ENCODE data around the gene AGPAT4.
"Not testable (repeated sequence)": the region's sequence is repeated elsewhere in the genome, so short reads cannot be mapped to it uniquely, and the experiment has no call there.

The AGPAT4 gene

GRCh38 chr6:161136655-161137054, 137.2 kb downstream of the AGPAT4 start:
- no peak for DNase-seq

DNA sequence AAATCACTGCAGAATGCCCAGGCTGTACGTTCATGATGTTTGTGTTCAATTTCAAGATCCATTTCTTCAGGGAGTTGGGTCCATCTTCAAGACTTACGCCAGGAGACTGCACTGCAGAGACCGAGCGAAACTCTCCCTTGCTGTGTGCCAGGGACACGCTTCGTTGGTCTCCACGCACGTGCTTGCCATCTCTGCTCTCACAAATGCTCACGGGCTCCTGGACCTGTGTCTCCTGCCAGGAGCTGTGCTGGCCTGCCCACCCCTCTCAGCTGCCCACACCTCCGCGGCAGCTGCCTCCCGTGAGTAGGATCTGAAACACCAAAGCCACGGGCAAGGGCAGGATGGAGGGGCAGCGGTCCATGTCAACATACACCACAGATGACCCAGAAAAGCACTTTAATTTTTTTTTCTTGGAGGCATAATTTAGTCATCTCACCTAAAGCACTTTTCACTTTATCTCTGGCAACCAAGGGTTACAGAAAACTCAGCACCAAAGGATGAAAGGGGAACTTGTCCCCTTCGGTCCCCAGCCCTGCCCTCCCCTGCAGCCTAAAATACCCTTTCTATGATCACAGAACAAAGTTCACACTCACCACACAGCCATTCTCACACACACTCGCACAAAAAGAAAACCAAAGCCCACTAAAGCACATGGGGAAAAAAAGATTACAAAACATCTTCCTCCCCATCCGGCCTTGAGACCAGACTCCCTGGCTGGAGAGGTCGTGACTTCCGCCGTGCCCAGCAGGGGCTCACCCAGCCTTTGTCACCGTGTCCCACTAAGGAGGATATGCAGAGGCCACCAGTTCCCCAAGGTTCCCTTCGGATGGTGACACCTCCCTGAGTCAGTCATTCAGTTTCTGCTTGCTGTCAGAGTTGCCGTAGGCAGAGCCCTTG, 137.9 kb downstream of the AGPAT4 start:
- no peak for DNase-seq

- no peak for DNase-seq
Measured at GRCh38 chr6:161134550-161135298, 139.1 kb downstream of the AGPAT4 start.

GRCh38 chr6:161133963-161134362, 139.9 kb downstream of the AGPAT4 start:
- no peak for DNase-seq

DNA sequence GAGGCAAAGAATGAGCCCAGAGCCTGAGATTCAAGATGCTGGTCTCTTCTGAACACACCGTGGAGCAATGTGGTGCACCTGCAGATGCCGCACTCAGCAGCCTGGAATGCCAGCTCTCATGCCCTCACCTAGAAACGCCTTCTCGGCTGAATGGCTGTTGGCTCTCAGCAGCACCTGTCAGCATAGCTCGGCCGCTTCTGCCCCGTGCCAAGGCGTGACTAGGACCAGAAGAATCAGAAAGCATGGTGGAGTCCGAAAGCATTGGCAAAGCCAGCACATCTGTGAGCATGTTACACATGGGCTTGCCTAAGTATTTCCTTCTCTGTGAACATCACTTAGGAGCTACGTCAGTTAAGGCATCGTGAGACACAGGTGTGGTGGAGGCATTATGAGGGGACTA, 141.5 kb downstream of the AGPAT4 start:
- DNase-seq, result no peak

- no peak for DNase-seq
Measured at GRCh38 chr6:161130967-161131766, 142.7 kb downstream of the AGPAT4 start.

- no peak for DNase-seq
Measured at GRCh38 chr6:161130541-161130940, 143.3 kb downstream of the AGPAT4 start.

GRCh38 chr6:161128680-161129196, 145.1 kb downstream of the AGPAT4 start:
- DNase-seq, result no peak

- DNase-seq, result no peak
Measured at GRCh38 chr6:161128230-161128629, 145.6 kb downstream of the AGPAT4 start.

- no peak for DNase-seq
Measured at GRCh38 chr6:161127071-161127740, 146.7 kb downstream of the AGPAT4 start.

- DNase-seq, result no peak
Measured at GRCh38 chr6:161125591-161125990, 148.3 kb downstream of the AGPAT4 start.

GRCh38 chr6:161123319-161123718, 150.5 kb downstream of the AGPAT4 start:
- DNase-seq, result not testable (repeated sequence)

DNA sequence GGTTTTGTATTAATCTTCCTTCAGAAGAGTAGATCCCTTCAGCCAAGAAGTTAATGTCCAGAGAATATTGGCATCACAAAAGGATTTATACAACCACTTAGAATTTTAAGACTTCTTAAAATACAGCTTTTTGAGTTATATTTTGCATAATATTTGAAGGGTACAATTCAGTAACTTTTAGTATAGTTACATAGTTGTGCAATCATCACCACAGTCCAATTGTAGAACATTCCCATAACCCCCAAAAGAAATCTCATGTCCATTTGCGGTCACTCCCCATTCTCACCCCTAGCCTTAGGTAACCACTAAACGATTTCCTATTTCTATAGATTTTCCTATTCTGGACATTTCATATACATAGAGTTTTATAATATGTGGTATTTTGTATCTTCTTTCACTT, 155.9 kb downstream of the AGPAT4 start:
- no peak for DNase-seq

DNA sequence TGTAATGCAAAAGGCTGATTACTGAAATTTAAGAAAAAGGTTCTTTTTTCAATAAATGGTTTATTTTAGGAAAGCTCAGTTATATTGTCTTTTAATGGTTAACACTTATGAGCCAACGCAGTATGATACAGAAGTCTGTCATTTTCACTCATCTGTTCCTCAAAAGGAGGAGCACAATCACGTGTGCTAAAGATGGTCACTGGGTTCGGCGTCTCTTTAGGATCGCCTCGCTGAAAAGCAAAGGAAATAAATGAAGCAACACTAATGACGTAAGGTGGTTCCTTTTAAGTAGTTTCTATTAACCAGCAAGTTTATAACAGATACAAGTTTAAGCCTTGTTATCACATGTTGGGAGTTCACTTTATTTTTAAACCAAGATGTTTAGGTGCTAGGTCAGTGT, 156.6 kb downstream of the AGPAT4 start:
- DNase-seq, result no peak

- no peak for DNase-seq
Measured at GRCh38 chr6:161116554-161116953, 157.3 kb downstream of the AGPAT4 start.

DNA sequence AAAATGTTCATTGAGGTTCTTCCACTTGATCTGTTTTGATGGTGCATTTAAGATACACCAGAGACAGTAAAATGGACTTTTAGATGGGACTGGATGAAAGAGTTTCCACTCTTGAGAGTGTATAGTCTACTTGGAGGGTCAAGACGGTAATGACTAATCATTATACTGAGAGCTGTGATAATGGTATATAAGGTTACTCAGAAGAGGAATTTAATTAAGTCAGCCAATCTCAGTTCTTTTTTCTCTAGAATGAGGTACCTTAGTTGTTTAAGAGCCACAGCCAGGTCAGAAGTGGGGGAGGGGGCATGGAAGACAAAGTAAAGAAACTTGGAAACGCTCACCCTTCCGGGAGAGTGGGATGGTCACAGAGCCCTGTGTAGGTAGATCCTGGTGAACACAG, 158.4 kb downstream of the AGPAT4 start:
- no peak for DNase-seq

GRCh38 chr6:161111261-161111660, 162.6 kb downstream of the AGPAT4 start:
- DNase-seq, result no peak

GRCh38 chr6:161110028-161110779, 163.7 kb downstream of the AGPAT4 start:
- no peak for DNase-seq

- DNase-seq, result no peak
Measured at GRCh38 chr6:161109366-161109765, 164.5 kb downstream of the AGPAT4 start.

GRCh38 chr6:161108916-161109315, 164.9 kb downstream of the AGPAT4 start:
- no peak for DNase-seq

Measured in activated gamma-delta T cell (primary cell).